SK-MEL-5 (cell line): ENCODE data around the gene HGF. TPM values are rescaled to one million over a fixed set of nuclear protein-coding genes. Genes with fewer than 3 reads are reported as not detected.

Experiments
- DNase-seq: peaks from one replicate; pipeline ENCODE4 v3.0.0-alpha.2; 2016; ENCODE audit warnings: low read depth, low spot score
- in situ Hi-C: cut with HindIII; loops from 2 replicates; pipeline ENCODE4 v1.10.0; 2016; ENCODE audit warnings: low sequenced_read_pairs, high pct_unique_total_duplicates, low pct_unique_long_range_greater_than_20kb
- total RNA-seq: library from RNA; depleted of rRNA; stranded (reverse); fragments of >200 nt; shearing (Covaris generic); gene quantifications from 2 replicates; pipeline ENCODE4 v1.2.3, GENCODE V29; 2014

HGF gene
- total RNA-seq, 1 experiment from 2014 or later, result 0.11 TPM

- in situ Hi-C loops, result no loop called here
- DNase-seq, result no peak
Measured at GRCh38 chr7:81672872-81673271, 97.0 kb downstream of the HGF start.

DNA sequence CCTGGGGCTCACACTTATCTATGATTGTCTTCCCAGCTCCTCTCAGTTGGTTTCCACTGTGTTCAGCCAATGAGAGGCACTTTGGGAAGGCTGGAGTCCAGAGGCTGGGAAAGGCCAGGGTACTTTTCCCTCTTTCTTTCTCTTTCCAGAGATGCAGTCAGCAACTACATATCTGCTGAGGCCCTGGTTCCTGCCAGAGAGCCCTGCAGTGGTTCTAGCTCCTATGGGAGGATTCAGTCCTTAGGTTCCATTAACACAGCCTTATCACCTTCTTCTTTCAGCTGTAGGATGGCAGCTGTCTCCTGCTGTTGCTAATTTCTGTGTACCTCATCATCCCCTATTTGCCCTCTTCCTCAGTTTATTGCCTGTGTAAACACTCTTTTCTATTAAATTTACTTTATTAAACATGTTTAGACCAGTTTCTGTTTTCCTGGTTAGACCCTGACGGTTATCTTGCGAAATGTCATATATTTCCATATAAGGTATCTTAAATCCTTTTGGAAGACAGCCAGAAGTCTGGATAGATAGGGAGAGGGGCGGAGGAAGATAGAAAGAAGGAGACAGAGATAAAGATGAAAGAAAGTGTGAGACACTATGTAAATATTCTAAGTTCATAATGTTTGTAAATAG is 100.3 kb downstream of the HGF start:
- in situ Hi-C loops, result no loop called here
- no peak for DNase-seq

- no peak for DNase-seq
- in situ Hi-C loops, result no loop called here
Measured at GRCh38 chr7:81666209-81666608, 103.6 kb downstream of the HGF start.

- in situ Hi-C loops, result no loop called here
- no peak for DNase-seq
Measured at GRCh38 chr7:81665236-81665635, 104.6 kb downstream of the HGF start.

DNA sequence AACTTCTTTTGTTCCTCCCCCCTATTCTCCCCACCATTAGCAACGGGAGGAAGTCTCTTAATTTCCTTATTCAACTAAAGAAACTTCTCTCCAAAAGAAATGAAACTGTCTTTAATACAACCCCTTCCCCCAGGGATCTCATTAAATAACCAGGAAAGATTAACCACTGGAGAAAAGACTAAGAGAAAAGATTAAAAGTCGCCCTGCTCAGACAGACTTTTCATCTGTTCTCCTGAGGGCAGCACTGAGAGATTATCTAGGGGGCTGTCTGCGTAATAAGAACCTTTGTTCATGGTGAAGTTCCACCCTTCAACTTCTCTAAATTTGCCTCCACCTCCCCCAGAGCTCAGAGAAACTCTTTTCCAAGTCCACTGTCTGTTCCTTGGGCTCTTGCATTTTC is 105.5 kb downstream of the HGF start:
- in situ Hi-C loops, result no loop called here

GRCh38 chr7:81662531-81662930 is 107.3 kb downstream of the HGF start:
- DNase-seq, result no peak
- in situ Hi-C loops, result no loop called here

More for the DNA sequence above, 105.5 kb downstream of the HGF start:
- DNase-seq, result no peak

DNA sequence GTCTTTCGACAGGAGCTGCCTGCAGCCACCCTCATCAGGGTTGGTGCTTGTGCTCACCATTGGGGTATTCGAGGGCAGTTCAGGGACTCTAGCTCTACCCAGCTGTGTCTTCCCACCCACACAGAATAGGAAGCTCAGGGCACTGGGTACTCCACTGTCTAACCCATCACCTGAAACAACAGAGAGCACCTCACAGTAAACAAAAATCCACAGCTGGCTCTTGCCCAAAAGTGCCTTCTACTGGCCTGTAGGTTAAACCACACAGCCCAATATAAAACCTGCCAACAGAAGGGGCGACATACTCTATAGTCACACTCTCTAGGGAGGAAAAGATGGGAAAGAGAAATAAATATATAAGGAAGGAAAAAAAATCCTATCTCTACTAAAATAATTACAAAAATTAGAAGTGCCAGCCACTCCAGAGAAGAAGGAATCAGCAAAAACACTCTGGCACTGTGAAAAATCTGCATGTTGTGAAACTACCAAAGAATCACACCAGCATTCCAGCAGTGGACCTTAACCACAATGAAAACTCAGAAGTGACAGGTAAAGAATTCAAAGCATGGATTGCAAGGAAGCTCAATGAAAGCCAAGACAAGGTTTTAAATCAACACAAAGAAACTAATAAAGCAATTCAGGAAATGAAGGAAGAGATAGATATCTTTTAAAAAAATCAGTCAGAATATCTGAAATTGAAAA is 110.0 kb downstream of the HGF start:
- DNase-seq, result no peak
- in situ Hi-C loops, result no loop called here

- in situ Hi-C loops, result no loop called here
- DNase-seq, result no peak
Measured at GRCh38 chr7:81657551-81657950, 112.3 kb downstream of the HGF start.

DNA sequence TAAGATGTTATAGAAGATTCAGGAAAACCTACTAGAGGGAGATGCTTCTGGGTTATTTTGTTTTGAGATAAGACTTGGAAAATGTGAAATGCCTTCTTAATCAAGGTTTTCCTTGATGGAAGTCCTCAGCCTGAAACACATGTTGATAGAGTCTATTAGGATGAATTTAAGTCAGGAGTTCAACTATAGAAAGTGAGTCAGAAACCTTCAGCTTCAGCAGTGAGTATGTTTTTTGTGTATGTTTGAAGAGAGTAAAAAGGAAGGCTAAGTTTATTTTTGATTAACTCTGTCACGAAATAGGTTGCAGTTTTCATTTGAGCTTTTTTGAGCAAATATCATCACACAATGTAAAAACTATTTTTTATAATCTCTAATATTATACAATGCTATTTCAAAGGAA is 114.6 kb downstream of the HGF start:
- DNase-seq, result no peak
- in situ Hi-C loops, result no loop called here

- in situ Hi-C loops, result no loop called here
- no peak for DNase-seq
Measured at GRCh38 chr7:81652225-81652624, 117.6 kb downstream of the HGF start.
